Endothelial cell of umbilical vein (primary cell): ENCODE data around the gene EHD2.

ENCODE experiments used
- CTCF ChIP-seq, 2 donors: IDR thresholded peaks; 1 replicate in 1 of 2; 2 replicates in 1 of 2; pipeline ENCODE4 v1.5.1; 2011; ENCODE audit warnings: low read length in 2 of 2, mild to moderate bottlenecking in 2 of 2, moderate library complexity in 2 of 2, control low read depth in 1 of 2, inconsistent platforms in 1 of 2, low read depth in 1 of 2; ENCODE audit not compliant: insufficient read depth in 1 of 2; ENCODE audit errors: extremely low read depth in 1 of 2
- EZH2 ChIP-seq: IDR thresholded peaks from 2 replicates; pipeline ENCODE4 v1.6.1; 2012; ENCODE audit warnings: borderline replicate concordance, low read depth, mild to moderate bottlenecking, moderate library complexity, low read length, inconsistent platforms; ENCODE audit not compliant: severe bottlenecking
- FOS ChIP-seq: IDR thresholded peaks from 2 replicates; pipeline ENCODE4 v1.6.1; 2011; ENCODE audit warnings: mild to moderate bottlenecking, low read length, moderate library complexity, borderline replicate concordance; ENCODE audit not compliant: insufficient read depth
- MAX ChIP-seq: IDR thresholded peaks from 2 replicates; pipeline ENCODE4 v1.6.1; 2011; ENCODE audit not compliant: insufficient read depth, insufficient read length
- MYC ChIP-seq: IDR thresholded peaks from one replicate; pipeline ENCODE4 v1.6.1; 2011; ENCODE audit warnings: mild to moderate bottlenecking, low read depth, low read length
- POLR2A ChIP-seq: IDR thresholded peaks from 2 replicates; pipeline ENCODE4 v1.6.1; 2012; ENCODE audit warnings: low read depth, mild to moderate bottlenecking, control low read depth, low read length
- POLR2AphosphoS5 ChIP-seq: IDR thresholded peaks from 2 replicates; pipeline ENCODE4 v1.6.1; 2012; ENCODE audit warnings: low read depth, mild to moderate bottlenecking, control low read depth, low read length, moderate library complexity; ENCODE audit not compliant: insufficient read depth

- TF ChIP-seq CTCF (IDR thresholded peaks at IDR 0.05; ENCODE audit: extremely low read depth in 1 of 2, insufficient read depth in 1 of 2, low read depth in 1 of 2, low read length in 2 of 2) = peak; percentile 75 to 90
- no peak for TF ChIP-seq FOS
- no peak for TF ChIP-seq MAX
- no peak for TF ChIP-seq POLR2A
- TF ChIP-seq POLR2AphosphoS5 = no peak
- no peak for TF ChIP-seq EZH2
- no peak for TF ChIP-seq MYC
Observed at GRCh38 chr19:47790398-47790814, 77.2 kb downstream of the EHD2 start.
